Glutamatergic neuron (in vitro differentiated cells): Measurements from ENCODE around the gene NSUN4. TPM values are rescaled to one million over a fixed set of nuclear protein-coding genes. Genes with fewer than 3 reads are reported as not detected.

Source experiments
- DNase-seq: peaks from one replicate; pipeline ENCODE4 v3.0.0; 2022
- H3K27ac Mint-ChIP-seq: one replicate; pipeline ENCODE4 v1.8.0; 2020; ENCODE audit warnings: mild to moderate bottlenecking, mixed read lengths, inconsistent platforms; ENCODE audit not compliant: unreplicated experiment
- H3K27me3 Mint-ChIP-seq: one replicate; pipeline ENCODE4 v1.8.0; 2020; ENCODE audit warnings: mild to moderate bottlenecking, moderate library complexity, mixed read lengths, inconsistent platforms; ENCODE audit not compliant: unreplicated experiment
- H3K36me3 Mint-ChIP-seq: one replicate; pipeline ENCODE4 v1.8.0; 2020; ENCODE audit warnings: mild to moderate bottlenecking, mixed read lengths, inconsistent platforms; ENCODE audit not compliant: unreplicated experiment
- H3K4me1 Mint-ChIP-seq: one replicate; pipeline ENCODE4 v1.8.0; 2020; ENCODE audit warnings: mild to moderate bottlenecking, low read depth, mixed read lengths, inconsistent platforms; ENCODE audit not compliant: unreplicated experiment
- H3K4me3 Mint-ChIP-seq: one replicate; pipeline ENCODE4 v1.8.0; 2020; ENCODE audit warnings: mild to moderate bottlenecking, mixed read lengths, inconsistent platforms; ENCODE audit not compliant: unreplicated experiment
- H3K9me3 Mint-ChIP-seq: one replicate; pipeline ENCODE4 v1.8.0; 2020; ENCODE audit warnings: mild to moderate bottlenecking, moderate library complexity, mixed read lengths, inconsistent platforms; ENCODE audit not compliant: unreplicated experiment
- CTCF ChIP-seq: fragments of 200-600 bp; sonication (generic); IDR thresholded peaks from one replicate; pipeline ENCODE4 v1.5.0; 2021; ENCODE audit not compliant: partially characterized antibody, unreplicated experiment
- total RNA-seq: library from RNA; stranded (reverse); fragmentation: NEBNext Ultra II Directional; extraction: Animal tissue kit (Norgen Biotek cat#: 25700); gene quantifications from one replicate; pipeline ENCODE4 v1.2.1, GENCODE V29; 2021; ENCODE audit not compliant: unreplicated experiment

The NSUN4 gene
- total RNA-seq, 1 donor from 2014 or later = 20.2 TPM

GRCh38 chr1:46401154-46401913 lies 60.7 kb downstream of the NSUN4 start:
- DNase-seq = no peak
- Mint-ChIP-seq H3K36me3 (no peaks in the 10 kb centered on the region), H3K4me3 (no peak overlapping the region), H3K9me3 (no peaks in the 10 kb centered on the region), H3K4me1 (no peaks in the 10 kb centered on the region), H3K27me3 (peaks cover 5% of the 10 kb centered on the region), H3K27ac (no peak overlapping the region)
- no peak for TF ChIP-seq CTCF

GRCh38 chr1:46401964-46402626 lies 61.5 kb downstream of the NSUN4 start:
- Mint-ChIP-seq H3K27me3 (peaks cover 5% of the 10 kb centered on the region), H3K4me1 (peaks cover under 1% of the 10 kb centered on the region), H3K27ac (no peak overlapping the region), H3K36me3 (no peaks in the 10 kb centered on the region), H3K4me3 (no peak overlapping the region), H3K9me3 (no peaks in the 10 kb centered on the region)
- no peak for TF ChIP-seq CTCF
- DNase-seq = no peak

- Mint-ChIP-seq H3K36me3 (no peaks in the 10 kb centered on the region), H3K27ac (no peak overlapping the region), H3K9me3 (no peaks in the 10 kb centered on the region), H3K4me3 (no peak overlapping the region), H3K4me1 (peaks cover 2% of the 10 kb centered on the region), H3K27me3 (peaks cover 9% of the 10 kb centered on the region)
- no peak for TF ChIP-seq CTCF
- DNase-seq = no peak
Observed at GRCh38 chr1:46403916-46404315, 63.3 kb downstream of the NSUN4 start.

GRCh38 chr1:46404482-46405196 lies 64.0 kb downstream of the NSUN4 start:
- no peak for TF ChIP-seq CTCF
- H3K27ac Mint-ChIP-seq = no peak overlapping the region
- peaks cover 2% of the 10 kb centered on the region for H3K4me1 Mint-ChIP-seq

More at GRCh38 chr1:46404482-46405196, 64.0 kb downstream of the NSUN4 start:
- Mint-ChIP-seq H3K9me3 (no peaks in the 10 kb centered on the region), H3K36me3 (no peaks in the 10 kb centered on the region), H3K27me3 (peaks cover 9% of the 10 kb centered on the region), H3K4me3 (no peak overlapping the region)
- no peak for DNase-seq
